Measurements from ENCODE around the gene REPS2. TPM values are rescaled to one million over a fixed set of nuclear protein-coding genes. Genes with fewer than 3 reads are reported as not detected.

Gene REPS2
- total RNA-seq, 6 donors from 2014 or later, result 17.0 to 47.0 (median 29.4) TPM

DNA sequence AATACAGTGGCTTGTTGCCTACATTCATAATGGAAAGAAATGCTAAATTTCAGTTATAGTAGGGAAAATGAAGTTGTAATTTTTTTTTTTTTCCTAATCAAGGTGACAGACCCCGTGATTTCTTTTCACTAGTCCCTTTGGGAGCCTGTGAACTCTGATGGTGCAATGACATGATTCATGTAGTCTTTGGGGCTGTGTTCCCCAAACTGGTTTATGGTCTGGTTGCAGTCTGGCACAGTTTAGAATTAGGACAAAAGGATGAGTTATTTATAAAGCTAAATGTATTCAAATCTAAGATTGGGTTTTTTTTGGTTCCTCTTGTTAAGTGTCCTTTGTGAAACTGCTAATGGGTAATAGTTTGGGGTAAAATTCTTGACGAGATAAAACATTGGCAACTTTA is 66.0 kb downstream of the REPS2 start:
- WGBS, 2 donors, result 48 to 87% methylated on average over 2 of the region's 2 CpGs
- Histone ChIP-seq H3K9me3 (no peaks in the 10 kb centered on the region), H3K27me3 (no peaks in the 10 kb centered on the region), H3K4me1 (no peaks in the 10 kb centered on the region), H3K4me3 (no peak overlapping the region), H3K27ac (no peak overlapping the region), H3K36me3 (no peaks in the 10 kb centered on the region)
- no peak for TF ChIP-seq EP300 (IDR thresholded peaks at IDR 0.05)
- no peak for TF ChIP-seq POLR2AphosphoS5 (IDR thresholded peaks at IDR 0.05)
- no peak for TF ChIP-seq POLR2A (IDR thresholded peaks at IDR 0.05)
- no peak for TF ChIP-seq CTCF (IDR thresholded peaks at IDR 0.05)
- ATAC-seq (ENCODE audit: low FRiP score in 2 of 2) (no peak), DNase-seq (no peak)

GRCh38 chrX:17014216-17014615 is 67.8 kb downstream of the REPS2 start:
- H3K4me1 ChIP-seq, result no peaks in the 10 kb centered on the region
- no peaks in the 10 kb centered on the region for H3K9me3 ChIP-seq
- 65 to 78% methylated on average over 3 of the region's 3 CpGs for WGBS, 2 donors
- no peak overlapping the region for H3K27ac ChIP-seq
- no peaks in the 10 kb centered on the region for H3K36me3 ChIP-seq
- ATAC-seq (ENCODE audit: low FRiP score in 2 of 2), result no peak
- TF ChIP-seq POLR2AphosphoS5 (IDR thresholded peaks at IDR 0.05) (no peak), POLR2A (IDR thresholded peaks at IDR 0.05) (no peak), EP300 (IDR thresholded peaks at IDR 0.05) (no peak), CTCF (IDR thresholded peaks at IDR 0.05) (no peak)
- H3K4me3 ChIP-seq, result no peak overlapping the region
- no peaks in the 10 kb centered on the region for H3K27me3 ChIP-seq
- DNase-seq, result no peak

GRCh38 chrX:17017134-17017533 is 70.7 kb downstream of the REPS2 start:
- H3K9me3 ChIP-seq, result no peaks in the 10 kb centered on the region
- no peaks in the 10 kb centered on the region for H3K27me3 ChIP-seq
- no peak overlapping the region for H3K27ac ChIP-seq
- H3K4me3 ChIP-seq, result no peak overlapping the region
- WGBS, 2 donors, result 71 to 95% methylated on average over 4 of the region's 4 CpGs
- DNase-seq (no peak), ATAC-seq (ENCODE audit: low FRiP score in 2 of 2) (no peak)
- TF ChIP-seq EP300 (IDR thresholded peaks at IDR 0.05) (no peak), POLR2AphosphoS5 (IDR thresholded peaks at IDR 0.05) (no peak), POLR2A (IDR thresholded peaks at IDR 0.05) (no peak)
- no peaks in the 10 kb centered on the region for H3K36me3 ChIP-seq
- no peaks in the 10 kb centered on the region for H3K4me1 ChIP-seq

DNA sequence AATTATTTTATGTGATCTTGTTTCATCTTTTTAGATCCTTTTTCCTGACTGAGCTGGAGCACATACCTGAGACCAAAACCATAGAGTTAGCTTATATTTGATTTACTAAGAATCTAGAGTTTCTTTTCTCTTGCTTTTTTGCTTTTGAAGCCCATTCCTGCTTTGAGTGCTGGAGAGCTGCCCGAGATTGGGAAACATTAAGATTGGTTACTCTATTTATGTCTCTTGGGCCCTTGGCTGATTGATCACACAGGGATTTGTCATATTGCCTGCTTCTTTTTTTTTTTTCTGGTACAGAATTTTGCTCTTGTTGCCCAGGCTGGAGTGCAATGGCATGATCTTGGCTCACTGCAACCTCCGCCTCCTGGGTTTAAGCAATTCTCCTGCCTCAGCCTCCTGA is 73.9 kb downstream of the REPS2 start:
- Histone ChIP-seq H3K27ac (no peak overlapping the region), H3K27me3 (no peaks in the 10 kb centered on the region), H3K4me1 (peaks cover 0 to 5% (median 0%) of the 10 kb centered on the region in 4 donors), H3K36me3 (no peaks in the 10 kb centered on the region), H3K4me3 (no peak overlapping the region), H3K9me3 (no peaks in the 10 kb centered on the region)
- 88 to 89% methylated on average over 2 of the region's 2 CpGs for WGBS, 2 donors
- DNase-seq (no peak), ATAC-seq (ENCODE audit: low FRiP score in 2 of 2) (no peak)
- TF ChIP-seq EP300 (IDR thresholded peaks at IDR 0.05) (no peak), POLR2AphosphoS5 (IDR thresholded peaks at IDR 0.05) (no peak), CTCF (IDR thresholded peaks at IDR 0.05) (no peak), POLR2A (IDR thresholded peaks at IDR 0.05) (no peak)

DNA sequence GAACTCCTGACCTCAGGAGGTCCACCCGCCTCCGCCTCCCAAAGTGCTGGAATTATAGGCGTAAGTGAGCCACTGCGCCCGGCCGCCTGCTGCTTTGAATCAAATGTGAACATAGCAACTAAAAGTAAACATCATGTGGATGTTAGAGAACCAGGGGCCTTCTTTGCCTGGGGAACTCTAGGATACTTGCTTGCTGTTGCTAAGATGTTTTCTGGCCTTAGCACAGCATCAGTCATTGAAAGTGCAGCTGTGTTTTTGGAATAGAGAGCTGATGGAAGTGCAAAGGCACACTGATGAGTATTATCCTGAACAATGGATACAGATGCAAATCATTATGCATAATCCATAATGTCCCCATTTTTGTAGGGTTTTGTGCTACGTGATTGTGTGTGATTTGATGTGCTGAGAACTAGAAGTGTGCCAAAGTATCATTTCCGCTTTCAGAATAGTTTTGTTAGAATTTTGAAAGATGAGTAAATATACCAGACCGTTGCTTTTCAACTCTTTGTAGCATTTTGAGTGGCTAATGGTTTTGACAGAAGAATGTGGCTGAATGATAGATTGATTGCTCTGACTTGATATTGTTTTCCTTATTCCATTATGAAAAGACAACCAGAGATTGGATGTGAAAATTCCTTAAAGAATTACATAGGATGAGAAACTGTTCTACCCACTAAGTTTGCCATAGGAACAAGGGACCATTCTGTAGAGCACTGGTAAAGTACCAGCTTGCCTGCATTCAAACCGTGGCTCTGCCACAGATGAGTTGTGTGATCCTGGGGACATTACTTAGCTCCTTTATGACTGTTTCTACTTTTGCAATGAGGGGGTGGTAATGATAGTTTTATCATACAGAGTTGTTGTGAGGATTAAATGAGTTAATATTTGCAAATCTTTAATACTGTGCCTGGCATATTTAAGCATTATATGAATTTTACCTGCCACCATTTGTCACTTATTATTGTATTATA is 74.7 kb downstream of the REPS2 start:
- H3K27ac ChIP-seq, result no peak overlapping the region
- TF ChIP-seq POLR2AphosphoS5 (IDR thresholded peaks at IDR 0.05) (no peak), POLR2A (IDR thresholded peaks at IDR 0.05) (no peak), EP300 (IDR thresholded peaks at IDR 0.05) (no peak), CTCF (IDR thresholded peaks at IDR 0.05) (no peak)
- no peak overlapping the region for H3K4me3 ChIP-seq
- H3K9me3 ChIP-seq, result no peaks in the 10 kb centered on the region
- ATAC-seq (ENCODE audit: low FRiP score in 2 of 2), result no peak
- 65 to 78% methylated on average over 4 to 10 of the region's 10 CpGs for WGBS, 2 donors
- no peaks in the 10 kb centered on the region for H3K27me3 ChIP-seq
- H3K4me1 ChIP-seq, result peaks cover 0 to 5% (median 0%) of the 10 kb centered on the region in 4 donors
- DNase-seq, result peak in 1 of 2 donors; percentile 19
- no peaks in the 10 kb centered on the region for H3K36me3 ChIP-seq

Data from upper lobe of left lung (tissue), 6 donors.